K562 (cell line): ENCODE results near the gene C1orf116. TPM values are rescaled to one million over a fixed set of nuclear protein-coding genes. Genes with fewer than 3 reads are reported as not detected.
A peak's percentile ranks its signal among the peaks of the same experiment; 100 is the strongest.

Experiments
- ARHGAP35 ChIP-seq: fragments of 450-650 bp; IDR thresholded peaks from 2 replicates; pipeline ENCODE4 v1.6.1; 2018; ENCODE audit not compliant: partially characterized antibody
- HNRNPLL ChIP-seq: fragments of 200-400 bp; formaldehyde crosslinking; IDR thresholded peaks from 2 replicates; pipeline ENCODE4 v1.6.1; 2017; ENCODE audit warnings: low read length, low read depth, mild to moderate bottlenecking; ENCODE audit not compliant: poor library complexity, severe bottlenecking
- MCM7 ChIP-seq, 2 experiments: fragments of 450-650 bp; IDR thresholded peaks; 2 replicates each; pipeline ENCODE4 v1.6.1; 2016 to 2018
- ZNF280B ChIP-seq: fragments of 250-450 bp; sonication (Bioruptor Pico); IDR thresholded peaks from 2 replicates; pipeline ENCODE4 v1.5.1; 2021; ENCODE audit warnings: mild to moderate bottlenecking
- ZZZ3 ChIP-seq: fragments of 450-650 bp; IDR thresholded peaks from 2 replicates; pipeline ENCODE4 v1.6.1; 2016; ENCODE audit warnings: antibody characterized with exemption, mild to moderate bottlenecking, moderate library complexity
- polyA plus RNA-seq, 8 experiments: library from polyadenylated mRNA; depleted of rRNA in 4 of 8; stranded (reverse) in 5 of 8; unstranded in 3 of 8; fragments of >200 nt; fragmentation: Nextera tagmentation in 2 of 8; fragmentation: Illumina TruSeq in 1 of 8; extraction: Ambion mirVana in 2 of 8; extraction: Trizol in 1 of 8; gene quantifications; 2 replicates each; pipeline versions ENCODE4 v1.2.1 to v1.2.3, GENCODE V29; 2011 to 2014; ENCODE audit warnings: inconsistent platforms in 1 of 8, missing spikeins in 1 of 8
- total RNA-seq, 7 experiments: library from RNA; depleted of rRNA in 6 of 7; stranded (reverse); fragments of >200 nt in 6 of 7; fragmentation: Illumina TruSeq in 2 of 7; extraction: Trizol in 2 of 7; gene quantifications; 2 replicates each; pipeline versions ENCODE4 v1.2.1 to v1.2.3, GENCODE V29; 2011 to 2021; ENCODE audit warnings: low replicate concordance in 1 of 7
- TF ChIP-seq, protein P1 (sequence below), 3 experiments: fragments of 200-800 bp in 1 of 3; sonication (Bioruptor generic) in 1 of 3; sonication (generic) in 1 of 3; formaldehyde crosslinking in 1 of 3; IDR thresholded peaks; 2 replicates each; pipeline versions ENCODE4 v1.6.1 to v1.8.0; 2016 to 2022; ENCODE audit warnings: mild to moderate bottlenecking in 2 of 3, missing compliant biosample characterization in 2 of 3, missing genetic modification characterization in 2 of 3, missing genetic modification reagents in 1 of 3
- TF ChIP-seq, protein P2 (sequence below): fragments of 200-600 bp; sonication (generic); IDR thresholded peaks from one replicate; pipeline ENCODE4 v1.6.1; 2012; ENCODE audit warnings: mild to moderate bottlenecking, low read depth, low read length, inconsistent platforms
- TF ChIP-seq, protein P3 (sequence below): IDR thresholded peaks from 2 replicates; pipeline ENCODE4 v1.6.1; 2012; ENCODE audit warnings: low read depth, low read length, improper control_type of control experiment, borderline replicate concordance

The C1orf116 gene
- total and polyA plus RNA-seq, 9 of the 15 experiments (the other 6 are each of a cell fraction or from before 2014, with no cell fraction given): 0.62 to 3.0 (median 0.95) TPM

DNA sequence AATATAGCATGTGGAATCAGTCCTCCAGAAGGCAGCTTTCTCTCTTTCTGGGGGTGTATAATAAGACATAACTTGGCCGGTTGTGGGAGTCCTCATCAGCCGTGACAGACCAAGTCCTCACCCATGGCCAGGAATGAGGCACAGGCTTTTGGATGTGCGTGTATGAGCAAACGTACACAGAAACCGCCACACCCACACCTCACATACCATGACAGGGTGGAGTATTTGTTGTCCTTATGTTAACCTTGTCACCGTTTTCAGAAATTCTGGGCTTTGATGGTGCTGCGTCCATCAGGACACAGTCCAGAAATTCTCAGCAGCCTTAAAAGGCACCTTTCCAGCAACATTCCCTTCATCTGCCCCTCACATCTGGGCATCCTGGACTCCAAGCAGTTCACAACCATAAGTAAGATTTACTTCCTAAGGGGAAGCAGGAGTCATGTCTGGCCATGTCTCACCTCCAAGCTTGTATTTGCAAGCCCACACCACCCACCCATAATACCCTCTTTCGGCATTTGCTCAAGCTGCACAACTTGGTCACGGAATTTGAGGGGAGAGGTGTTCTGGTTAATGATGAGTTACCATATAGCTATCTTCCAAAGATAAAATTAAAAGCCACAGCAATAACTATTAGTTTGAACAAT, 12.4 kb downstream of the C1orf116 start (continued):
- no peak for TF ChIP-seq HNRNPLL
- TF ChIP-seq, protein P1, sequence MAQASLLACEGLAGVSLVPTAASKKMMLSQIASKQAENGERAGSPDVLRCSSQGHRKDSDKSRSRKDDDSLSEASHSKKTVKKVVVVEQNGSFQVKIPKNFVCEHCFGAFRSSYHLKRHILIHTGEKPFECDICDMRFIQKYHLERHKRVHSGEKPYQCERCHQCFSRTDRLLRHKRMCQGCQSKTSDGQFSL (CRISPR knock-in tag; IDR thresholded peaks at IDR 0.05): 0 out of 2 replicates have a peak, but pooled peaks have one; percentile 22
- TF ChIP-seq, protein P1 (tag; IDR thresholded peaks at IDR 0.05): no peak
- TF ChIP-seq MCM7 (IDR thresholded peaks at IDR 0.05): no peak
- no peak for TF ChIP-seq ARHGAP35
- TF ChIP-seq, protein P2, sequence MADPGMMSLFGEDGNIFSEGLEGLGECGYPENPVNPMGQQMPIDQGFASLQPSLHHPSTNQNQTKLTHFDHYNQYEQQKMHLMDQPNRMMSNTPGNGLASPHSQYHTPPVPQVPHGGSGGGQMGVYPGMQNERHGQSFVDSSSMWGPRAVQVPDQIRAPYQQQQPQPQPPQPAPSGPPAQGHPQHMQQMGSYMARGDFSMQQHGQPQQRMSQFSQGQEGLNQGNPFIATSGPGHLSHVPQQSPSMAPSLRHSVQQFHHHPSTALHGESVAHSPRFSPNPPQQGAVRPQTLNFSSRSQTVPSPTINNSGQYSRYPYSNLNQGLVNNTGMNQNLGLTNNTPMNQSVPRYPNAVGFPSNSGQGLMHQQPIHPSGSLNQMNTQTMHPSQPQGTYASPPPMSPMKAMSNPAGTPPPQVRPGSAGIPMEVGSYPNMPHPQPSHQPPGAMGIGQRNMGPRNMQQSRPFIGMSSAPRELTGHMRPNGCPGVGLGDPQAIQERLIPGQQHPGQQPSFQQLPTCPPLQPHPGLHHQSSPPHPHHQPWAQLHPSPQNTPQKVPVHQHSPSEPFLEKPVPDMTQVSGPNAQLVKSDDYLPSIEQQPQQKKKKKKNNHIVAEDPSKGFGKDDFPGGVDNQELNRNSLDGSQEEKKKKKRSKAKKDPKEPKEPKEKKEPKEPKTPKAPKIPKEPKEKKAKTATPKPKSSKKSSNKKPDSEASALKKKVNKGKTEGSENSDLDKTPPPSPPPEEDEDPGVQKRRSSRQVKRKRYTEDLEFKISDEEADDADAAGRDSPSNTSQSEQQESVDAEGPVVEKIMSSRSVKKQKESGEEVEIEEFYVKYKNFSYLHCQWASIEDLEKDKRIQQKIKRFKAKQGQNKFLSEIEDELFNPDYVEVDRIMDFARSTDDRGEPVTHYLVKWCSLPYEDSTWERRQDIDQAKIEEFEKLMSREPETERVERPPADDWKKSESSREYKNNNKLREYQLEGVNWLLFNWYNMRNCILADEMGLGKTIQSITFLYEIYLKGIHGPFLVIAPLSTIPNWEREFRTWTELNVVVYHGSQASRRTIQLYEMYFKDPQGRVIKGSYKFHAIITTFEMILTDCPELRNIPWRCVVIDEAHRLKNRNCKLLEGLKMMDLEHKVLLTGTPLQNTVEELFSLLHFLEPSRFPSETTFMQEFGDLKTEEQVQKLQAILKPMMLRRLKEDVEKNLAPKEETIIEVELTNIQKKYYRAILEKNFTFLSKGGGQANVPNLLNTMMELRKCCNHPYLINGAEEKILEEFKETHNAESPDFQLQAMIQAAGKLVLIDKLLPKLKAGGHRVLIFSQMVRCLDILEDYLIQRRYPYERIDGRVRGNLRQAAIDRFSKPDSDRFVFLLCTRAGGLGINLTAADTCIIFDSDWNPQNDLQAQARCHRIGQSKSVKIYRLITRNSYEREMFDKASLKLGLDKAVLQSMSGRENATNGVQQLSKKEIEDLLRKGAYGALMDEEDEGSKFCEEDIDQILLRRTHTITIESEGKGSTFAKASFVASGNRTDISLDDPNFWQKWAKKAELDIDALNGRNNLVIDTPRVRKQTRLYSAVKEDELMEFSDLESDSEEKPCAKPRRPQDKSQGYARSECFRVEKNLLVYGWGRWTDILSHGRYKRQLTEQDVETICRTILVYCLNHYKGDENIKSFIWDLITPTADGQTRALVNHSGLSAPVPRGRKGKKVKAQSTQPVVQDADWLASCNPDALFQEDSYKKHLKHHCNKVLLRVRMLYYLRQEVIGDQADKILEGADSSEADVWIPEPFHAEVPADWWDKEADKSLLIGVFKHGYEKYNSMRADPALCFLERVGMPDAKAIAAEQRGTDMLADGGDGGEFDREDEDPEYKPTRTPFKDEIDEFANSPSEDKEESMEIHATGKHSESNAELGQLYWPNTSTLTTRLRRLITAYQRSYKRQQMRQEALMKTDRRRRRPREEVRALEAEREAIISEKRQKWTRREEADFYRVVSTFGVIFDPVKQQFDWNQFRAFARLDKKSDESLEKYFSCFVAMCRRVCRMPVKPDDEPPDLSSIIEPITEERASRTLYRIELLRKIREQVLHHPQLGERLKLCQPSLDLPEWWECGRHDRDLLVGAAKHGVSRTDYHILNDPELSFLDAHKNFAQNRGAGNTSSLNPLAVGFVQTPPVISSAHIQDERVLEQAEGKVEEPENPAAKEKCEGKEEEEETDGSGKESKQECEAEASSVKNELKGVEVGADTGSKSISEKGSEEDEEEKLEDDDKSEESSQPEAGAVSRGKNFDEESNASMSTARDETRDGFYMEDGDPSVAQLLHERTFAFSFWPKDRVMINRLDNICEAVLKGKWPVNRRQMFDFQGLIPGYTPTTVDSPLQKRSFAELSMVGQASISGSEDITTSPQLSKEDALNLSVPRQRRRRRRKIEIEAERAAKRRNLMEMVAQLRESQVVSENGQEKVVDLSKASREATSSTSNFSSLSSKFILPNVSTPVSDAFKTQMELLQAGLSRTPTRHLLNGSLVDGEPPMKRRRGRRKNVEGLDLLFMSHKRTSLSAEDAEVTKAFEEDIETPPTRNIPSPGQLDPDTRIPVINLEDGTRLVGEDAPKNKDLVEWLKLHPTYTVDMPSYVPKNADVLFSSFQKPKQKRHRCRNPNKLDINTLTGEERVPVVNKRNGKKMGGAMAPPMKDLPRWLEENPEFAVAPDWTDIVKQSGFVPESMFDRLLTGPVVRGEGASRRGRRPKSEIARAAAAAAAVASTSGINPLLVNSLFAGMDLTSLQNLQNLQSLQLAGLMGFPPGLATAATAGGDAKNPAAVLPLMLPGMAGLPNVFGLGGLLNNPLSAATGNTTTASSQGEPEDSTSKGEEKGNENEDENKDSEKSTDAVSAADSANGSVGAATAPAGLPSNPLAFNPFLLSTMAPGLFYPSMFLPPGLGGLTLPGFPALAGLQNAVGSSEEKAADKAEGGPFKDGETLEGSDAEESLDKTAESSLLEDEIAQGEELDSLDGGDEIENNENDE: no peak
- TF ChIP-seq, protein P3, sequence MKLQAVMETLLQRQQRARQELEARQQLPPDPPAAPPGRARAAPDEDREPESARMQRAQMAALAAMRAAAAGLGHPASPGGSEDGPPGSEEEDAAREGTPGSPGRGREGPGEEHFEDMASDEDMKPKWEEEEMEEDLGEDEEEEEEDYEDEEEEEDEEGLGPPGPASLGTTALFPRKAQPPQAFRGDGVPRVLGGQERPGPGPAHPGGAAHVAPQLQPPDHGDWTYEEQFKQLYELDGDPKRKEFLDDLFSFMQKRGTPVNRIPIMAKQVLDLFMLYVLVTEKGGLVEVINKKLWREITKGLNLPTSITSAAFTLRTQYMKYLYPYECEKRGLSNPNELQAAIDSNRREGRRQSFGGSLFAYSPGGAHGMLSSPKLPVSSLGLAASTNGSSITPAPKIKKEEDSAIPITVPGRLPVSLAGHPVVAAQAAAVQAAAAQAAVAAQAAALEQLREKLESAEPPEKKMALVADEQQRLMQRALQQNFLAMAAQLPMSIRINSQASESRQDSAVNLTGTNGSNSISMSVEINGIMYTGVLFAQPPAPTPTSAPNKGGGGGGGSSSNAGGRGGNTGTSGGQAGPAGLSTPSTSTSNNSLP: no peak
- no peak for TF ChIP-seq ZZZ3
- no peak for TF ChIP-seq ZNF280B
